AG09319 (cell line): ENCODE data around the gene SEC31A.

ENCODE experiments used
- DNase-seq: peaks from one replicate; pipeline ENCODE4 v3.0.0-alpha.2; 2010; ENCODE audit warnings: low read depth; ENCODE audit errors: extremely low read depth
- CTCF ChIP-seq: IDR thresholded peaks from 2 replicates; pipeline ENCODE4 v1.5.1; 2011; ENCODE audit warnings: low read depth, mild to moderate bottlenecking, inconsistent platforms, low read length, moderate library complexity

Gene SEC31A

DNA sequence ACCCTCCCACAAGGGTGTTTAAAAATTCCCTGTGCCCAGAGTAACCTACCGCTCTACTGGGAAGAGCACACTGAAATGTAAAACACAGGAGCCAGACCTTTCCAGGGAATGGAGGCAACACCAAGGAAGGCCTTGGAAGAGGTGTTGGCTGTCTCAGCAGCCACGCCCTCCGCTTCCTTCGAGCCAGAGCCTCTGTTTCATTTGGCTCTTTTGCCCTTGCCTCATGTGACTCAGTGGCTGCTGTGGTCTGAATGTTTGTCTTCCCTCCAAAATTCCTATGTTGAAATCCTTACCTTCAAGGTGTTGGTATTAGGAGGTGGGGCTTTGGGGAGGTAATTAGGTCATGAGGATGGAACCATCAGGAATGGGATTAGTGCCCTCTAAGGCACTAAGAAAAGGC lies 103.6 kb downstream of the SEC31A start:
- DNase-seq, result no peak

GRCh38 chr4:82786828-82787227 lies 104.1 kb downstream of the SEC31A start:
- no peak for DNase-seq
- TF ChIP-seq CTCF, result no peak

More for the DNA sequence above, 103.6 kb downstream of the SEC31A start:
- TF ChIP-seq CTCF, result no peak

- DNase-seq, result peak; percentile 45
- no peak for TF ChIP-seq CTCF
Measured at GRCh38 chr4:82785611-82786400, 105.1 kb downstream of the SEC31A start.

- TF ChIP-seq CTCF, result no peak
- no peak for DNase-seq
Measured at GRCh38 chr4:82784681-82785610, 106.0 kb downstream of the SEC31A start.

DNA sequence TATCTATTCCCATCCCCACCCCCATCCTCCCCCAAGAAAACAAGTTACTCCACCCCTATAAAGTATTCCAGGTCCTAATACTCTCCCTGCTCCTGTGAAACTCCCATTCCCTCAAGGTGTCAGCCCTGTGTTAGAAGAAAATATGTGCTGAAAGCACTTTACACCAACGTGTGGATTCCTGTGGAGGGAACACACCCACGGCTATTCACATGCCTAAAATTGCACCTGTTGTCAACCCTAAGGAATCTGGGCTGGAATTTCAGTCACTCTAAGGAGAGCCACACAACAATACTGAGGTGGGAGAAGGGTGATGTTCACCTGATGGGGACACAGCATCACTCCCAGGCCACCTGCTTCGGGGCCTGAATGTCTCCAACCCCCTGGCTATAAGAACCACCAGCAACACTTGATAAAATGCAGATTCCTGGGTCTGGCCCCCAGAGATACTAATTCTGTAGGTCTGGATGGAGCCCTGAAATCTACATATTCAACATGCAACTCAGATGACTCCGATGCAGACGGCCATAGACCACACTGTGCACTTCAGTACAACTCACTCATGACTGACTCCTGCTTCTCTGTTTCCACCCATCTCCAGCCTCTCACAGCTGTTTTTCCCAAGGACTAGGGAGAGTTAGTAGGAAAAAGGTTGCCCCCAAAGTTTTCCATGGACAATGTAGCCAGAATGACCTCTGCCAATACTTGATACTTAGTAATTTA lies 108.2 kb downstream of the SEC31A start:
- TF ChIP-seq CTCF, result no peak
- no peak for DNase-seq

GRCh38 chr4:82780752-82781231 lies 110.2 kb downstream of the SEC31A start:
- DNase-seq, result no peak
- no peak for TF ChIP-seq CTCF
